KOPT-K1 (cell line): ENCODE measurements around the gene CACNA1A.
A peak's percentile ranks its signal among the peaks of the same experiment; 100 is the strongest.
"Not testable (repeated sequence)": the region's sequence is repeated elsewhere in the genome, so short reads cannot be mapped to it uniquely, and the experiment has no call there.

Experiments
- H3K27ac ChIP-seq: fragments of 200-600 bp; sonication (generic); 2 replicates; pipeline ENCODE4 v1.5.1; 2016; ENCODE audit warnings: antibody characterized with exemption, mild to moderate bottlenecking, low read depth, low read length; ENCODE audit not compliant: poor library complexity, severe bottlenecking
- H3K36me3 ChIP-seq: fragments of 200-600 bp; sonication (generic); 2 replicates; pipeline ENCODE4 v1.5.1; 2017; ENCODE audit warnings: antibody characterized with exemption, mild to moderate bottlenecking, low read length, moderate library complexity; ENCODE audit not compliant: insufficient read depth
- H3K9me3 ChIP-seq: fragments of 200-600 bp; sonication (generic); 2 replicates; pipeline ENCODE4 v1.5.1; 2017; ENCODE audit warnings: antibody characterized with exemption, low read length, mild to moderate bottlenecking; ENCODE audit not compliant: insufficient read depth, poor library complexity, severe bottlenecking

The CACNA1A gene

DNA sequence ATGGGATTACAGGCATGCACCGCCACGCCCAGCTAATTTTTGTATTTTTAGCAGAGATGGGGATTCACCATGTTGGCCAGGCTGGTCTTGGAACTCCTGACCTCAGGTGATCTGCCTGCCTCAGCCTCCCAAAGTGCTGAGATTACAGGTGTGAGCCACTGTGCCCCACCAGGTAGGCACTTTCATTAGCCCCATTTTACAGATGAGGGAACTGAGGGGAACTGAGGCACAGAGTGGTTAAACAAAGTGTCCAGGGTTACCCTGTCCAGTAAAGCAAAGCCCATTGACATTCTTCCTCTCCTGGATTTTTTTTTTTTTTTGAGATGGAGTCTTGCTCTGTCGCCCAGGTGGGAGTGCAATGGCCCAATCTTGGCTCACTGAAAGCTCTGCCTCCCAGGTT is 340.1 kb downstream of the CACNA1A start:
- not testable (repeated sequence) for H3K9me3 ChIP-seq, H3K36me3 ChIP-seq
- peak overlapping the region; percentile 91 for H3K27ac ChIP-seq

DNA sequence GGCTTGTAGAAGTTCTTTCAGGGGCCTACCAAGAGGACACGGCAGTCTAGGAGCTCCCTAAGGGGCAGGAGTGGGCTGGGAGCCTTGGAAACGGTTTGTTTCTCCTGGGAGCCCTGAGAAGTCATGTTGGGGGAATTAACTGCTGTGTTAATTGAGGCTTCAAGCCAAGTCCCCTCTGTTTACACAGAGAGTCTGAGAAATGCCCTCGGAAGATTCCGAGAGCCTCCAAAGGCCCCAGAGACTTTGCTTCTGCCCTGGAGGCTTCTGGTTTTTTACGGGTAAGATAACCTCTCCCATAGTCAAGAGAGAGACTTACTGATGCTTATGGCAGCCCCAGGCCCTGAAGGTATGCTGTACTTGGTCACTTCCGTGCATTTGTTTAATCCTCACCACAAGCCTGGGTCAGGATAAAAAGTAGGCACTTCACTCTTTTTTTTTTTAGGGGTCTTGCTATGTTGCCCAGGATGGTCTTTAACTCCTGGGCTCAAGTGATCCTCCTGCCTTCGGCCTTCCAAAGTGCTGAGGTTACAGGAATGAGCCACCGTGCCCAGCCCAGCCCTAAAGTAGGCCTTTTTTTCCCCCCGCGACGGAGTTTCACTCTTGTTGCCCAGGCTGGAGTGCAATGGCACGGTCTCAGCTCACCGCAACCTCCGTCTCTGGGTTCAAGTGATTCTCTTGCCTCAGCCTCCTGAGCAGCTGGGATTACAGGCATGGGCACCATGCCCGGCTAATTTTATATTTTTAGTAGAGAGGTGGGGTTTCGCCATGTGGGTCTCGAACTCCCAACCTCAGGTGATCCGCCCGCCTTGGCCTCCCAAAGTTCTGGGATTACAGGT is 340.9 kb downstream of the CACNA1A start:
- H3K36me3 ChIP-seq, result no peaks in the 10 kb centered on the region
- no peaks in the 10 kb centered on the region for H3K9me3 ChIP-seq
- H3K27ac ChIP-seq, result peak overlapping the region; percentile 91

DNA sequence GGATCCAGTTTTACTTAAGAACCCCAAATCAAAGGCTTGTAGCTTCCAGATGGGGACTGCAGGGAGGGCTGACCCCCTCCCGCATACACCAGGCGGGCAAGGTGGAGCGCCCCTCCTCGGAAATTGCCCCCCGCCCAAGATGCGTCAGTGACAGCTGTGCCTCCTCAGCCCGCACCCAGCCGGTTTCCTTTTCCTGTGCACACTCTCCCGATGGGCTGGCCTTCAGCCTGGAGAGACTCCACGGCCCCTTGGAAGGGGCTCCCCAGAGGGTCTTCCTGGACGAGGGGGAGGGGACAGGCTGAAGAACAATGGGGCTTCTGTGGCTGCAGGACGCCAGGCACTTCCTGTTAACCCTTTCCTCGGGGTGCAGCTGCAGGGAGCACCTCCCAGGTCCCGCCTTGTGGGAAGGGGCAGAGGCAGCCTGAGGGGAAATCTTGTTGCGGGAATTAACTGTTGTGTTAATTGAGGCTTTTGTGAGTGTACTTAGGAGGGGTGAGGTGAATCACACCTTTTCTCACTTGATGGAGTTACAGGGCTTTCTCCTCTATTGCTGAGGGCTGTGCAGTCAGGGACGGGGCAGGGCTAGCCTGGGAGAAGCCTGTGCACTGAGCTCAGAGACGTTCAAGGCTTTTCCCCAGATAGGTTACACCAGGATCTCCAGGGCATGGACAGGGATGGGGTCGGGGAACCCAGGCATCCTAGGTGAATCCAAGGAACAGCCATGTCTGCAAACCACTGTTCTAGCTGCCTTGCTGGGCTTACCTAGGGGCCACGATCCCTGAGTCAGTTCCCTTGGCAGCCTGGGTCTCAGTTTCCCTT is 341.7 kb downstream of the CACNA1A start:
- Histone ChIP-seq H3K27ac (peak overlapping the region; percentile 91), H3K36me3 (no peaks in the 10 kb centered on the region), H3K9me3 (no peaks in the 10 kb centered on the region)

DNA sequence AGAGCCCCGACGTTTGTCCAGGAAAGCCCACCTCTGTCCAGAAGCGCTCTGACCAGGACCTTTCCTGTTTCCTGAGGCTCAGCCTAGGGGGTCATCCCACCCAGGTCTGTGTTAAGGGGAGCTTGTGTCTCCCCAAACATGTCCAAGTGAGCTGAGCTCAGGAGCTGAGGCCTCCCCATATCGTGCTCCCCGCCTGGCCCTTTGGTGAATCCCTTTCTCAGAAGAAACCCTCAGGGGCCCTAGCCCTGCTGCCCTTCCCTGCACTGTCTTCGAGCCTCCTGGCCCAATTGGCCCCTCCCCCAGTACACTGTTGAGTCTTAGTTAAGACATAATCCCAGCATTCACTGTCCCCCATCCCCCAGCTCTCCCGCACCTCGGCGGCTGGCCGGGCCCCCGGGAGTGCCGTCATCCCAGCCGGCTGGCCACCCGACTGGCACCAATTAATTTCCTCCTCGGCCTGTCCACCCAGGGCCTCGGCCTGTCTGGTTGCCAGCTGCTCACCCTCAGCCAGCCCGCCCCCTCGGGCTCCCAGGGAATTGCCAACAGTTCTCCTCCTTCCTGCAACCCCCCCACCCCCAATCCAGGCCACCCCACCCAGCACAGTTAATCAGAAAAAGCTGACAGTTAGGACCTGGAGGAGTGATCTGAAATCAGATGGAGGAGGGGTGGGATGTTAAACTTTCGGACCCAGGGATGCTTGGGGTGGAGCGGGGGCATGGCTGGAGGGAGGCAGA is 342.5 kb downstream of the CACNA1A start:
- Histone ChIP-seq H3K27ac (peak overlapping the region; percentile 91), H3K9me3 (no peaks in the 10 kb centered on the region), H3K36me3 (no peaks in the 10 kb centered on the region)

DNA sequence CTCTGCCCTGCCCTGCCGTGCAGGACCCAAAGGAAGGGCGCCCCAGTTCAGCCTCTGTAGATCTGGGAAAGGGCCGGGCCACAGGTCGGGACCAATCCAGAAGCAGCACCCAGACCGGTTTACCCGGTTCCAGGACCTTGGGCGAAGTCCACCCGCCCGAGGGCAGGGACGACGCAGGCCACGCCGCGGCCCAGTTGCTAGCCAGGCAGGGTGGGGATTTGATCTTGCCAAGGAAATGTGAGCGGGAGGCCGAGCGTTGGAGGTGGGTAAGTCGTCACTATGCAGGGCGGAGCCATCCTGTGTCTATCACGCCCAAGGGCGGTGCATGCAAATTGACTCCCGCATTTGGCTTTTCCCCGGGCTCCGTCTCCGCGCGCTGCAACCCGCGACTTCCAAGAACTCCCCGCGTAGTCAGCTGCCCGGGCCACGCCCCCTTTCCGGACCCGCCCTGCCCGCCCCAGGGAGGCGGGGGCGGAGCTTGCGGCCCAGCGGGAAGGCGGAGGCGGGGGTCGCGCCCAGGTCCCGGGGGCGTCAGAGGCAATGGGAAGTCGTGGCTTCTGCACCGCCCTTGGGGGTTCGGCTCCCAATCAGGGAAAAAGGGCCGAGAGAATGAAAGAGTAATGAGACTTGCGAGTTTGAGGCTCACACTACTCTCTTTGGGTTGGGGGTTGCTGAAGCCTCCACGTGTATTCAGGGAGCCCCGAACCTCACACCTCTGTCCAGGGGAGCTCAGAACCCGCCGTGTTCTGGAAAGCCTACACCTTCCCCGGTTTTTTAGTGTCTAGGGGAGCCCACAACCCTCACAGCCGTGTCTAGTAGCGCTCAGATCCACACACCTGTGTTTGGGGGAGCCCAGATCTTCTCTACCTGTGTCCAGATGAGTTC is 343.3 kb downstream of the CACNA1A start:
- Histone ChIP-seq H3K36me3 (no peaks in the 10 kb centered on the region), H3K27ac (peak overlapping the region; percentile 91), H3K9me3 (no peaks in the 10 kb centered on the region)

DNA sequence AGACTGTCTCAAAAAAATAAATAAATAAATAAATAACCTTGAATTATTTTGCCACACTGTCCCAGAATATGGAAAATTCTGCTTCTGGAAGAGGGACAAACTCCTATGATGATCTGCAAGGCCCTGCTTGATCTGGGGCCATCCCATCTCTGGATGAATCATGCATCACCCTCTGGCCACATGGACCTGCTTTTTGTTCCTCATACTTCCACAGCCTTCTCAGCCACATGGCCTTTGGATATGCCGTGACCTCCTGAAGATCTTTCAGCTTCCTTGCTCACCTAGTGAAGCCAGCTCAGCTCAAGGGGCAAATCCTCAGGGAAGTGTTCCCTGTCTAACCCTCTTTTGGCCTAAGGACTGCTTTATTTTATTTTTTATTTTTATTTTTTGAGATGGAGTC is 345.7 kb downstream of the CACNA1A start:
- no peaks in the 10 kb centered on the region for H3K9me3 ChIP-seq
- no peak overlapping the region for H3K27ac ChIP-seq
- no peaks in the 10 kb centered on the region for H3K36me3 ChIP-seq

DNA sequence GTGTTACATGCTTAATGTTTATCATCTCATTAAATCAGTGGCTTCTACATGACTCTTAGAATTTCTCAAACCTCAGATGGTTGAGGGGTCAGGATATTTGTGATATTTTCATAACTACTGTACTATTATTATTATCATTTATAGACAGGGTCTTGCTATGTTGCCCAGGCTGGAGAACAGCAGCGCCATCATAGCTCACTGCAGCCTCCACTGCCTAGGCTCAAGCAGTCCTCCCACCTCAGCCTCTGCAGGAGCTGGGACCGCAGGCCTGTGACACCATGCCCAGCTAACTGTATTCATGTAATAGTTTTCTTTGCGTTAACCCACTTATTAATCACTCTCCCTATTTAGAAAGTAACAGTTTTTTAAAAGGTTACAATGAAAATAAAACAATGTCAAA is 346.6 kb downstream of the CACNA1A start:
- no peaks in the 10 kb centered on the region for H3K9me3 ChIP-seq
- no peaks in the 10 kb centered on the region for H3K36me3 ChIP-seq
- no peak overlapping the region for H3K27ac ChIP-seq
